OCI-LY7 (cell line): ENCODE results near the gene PDK2. TPM values are rescaled to one million over a fixed set of nuclear protein-coding genes. Genes with fewer than 3 reads are reported as not detected.

ENCODE experiments used
- BruUV-seq: library from RNA; stranded (reverse); fragments of 400-500 nt; replicated peaks from 2 replicates; lab custom pipeline; 2021; lab: Mats Ljungman, UMichigan
- CTCF ChIA-PET: fragments of 300-600 bp; sonication (Branson Sonifier 250); formaldehyde crosslinking; loops from one replicate; lab custom pipeline; 2022; ENCODE audit warnings: antibody characterized with exemption; ENCODE audit not compliant: unreplicated experiment; lab: Charles Lee
- POLR2A ChIA-PET: fragments of 300-600 bp; sonication (Branson Sonifier 250); formaldehyde crosslinking; loops from one replicate; lab custom pipeline; 2022; ENCODE audit warnings: antibody characterized with exemption; lab: Charles Lee
- DNase-seq: peaks from one replicate; pipeline ENCODE4 v3.0.0-alpha.2; 2015; ENCODE audit warnings: low spot score
- H2AFZ ChIP-seq: fragments of 200-600 bp; sonication (generic), shearing (Covaris generic); 2 replicates; pipeline ENCODE4 v1.6.1; 2014; ENCODE audit warnings: mild to moderate bottlenecking, antibody characterized with exemption, low read length, moderate library complexity
- H3K27ac ChIP-seq: fragments of 200-600 bp; sonication (generic); 2 replicates; pipeline ENCODE4 v1.5.1; 2014; ENCODE audit warnings: mixed run types, low read depth, mild to moderate bottlenecking, moderate library complexity, low read length, inconsistent platforms; ENCODE audit not compliant: poor library complexity, severe bottlenecking
- H3K36me3 ChIP-seq: fragments of 200-600 bp; sonication (generic); 2 replicates; pipeline ENCODE4 v1.6.1; 2014; ENCODE audit warnings: mild to moderate bottlenecking, antibody characterized with exemption, low read length, moderate library complexity, mixed read lengths; ENCODE audit not compliant: insufficient read depth
- H3K4me1 ChIP-seq: fragments of 200-600 bp; sonication (generic); 2 replicates; pipeline ENCODE4 v1.5.1; 2014; ENCODE audit warnings: mild to moderate bottlenecking, low read length; ENCODE audit not compliant: insufficient read depth, poor library complexity, severe bottlenecking
- H3K4me2 ChIP-seq: fragments of 200-600 bp; sonication (generic); 2 replicates; pipeline ENCODE4 v1.6.1; 2014; ENCODE audit warnings: mild to moderate bottlenecking, low read length
- H3K4me3 ChIP-seq: fragments of 200-600 bp; sonication (generic); 2 replicates; pipeline ENCODE4 v1.5.1; 2014; ENCODE audit warnings: mild to moderate bottlenecking, low read depth, low read length; ENCODE audit not compliant: poor library complexity, severe bottlenecking
- H3K79me2 ChIP-seq: fragments of 200-600 bp; sonication (generic); 2 replicates; pipeline ENCODE4 v1.6.1; 2016; ENCODE audit warnings: low read depth, mild to moderate bottlenecking, low read length, moderate library complexity, mixed read lengths; ENCODE audit not compliant: insufficient read depth
- H3K9me2 ChIP-seq: fragments of 200-600 bp; sonication (generic); 2 replicates; pipeline ENCODE4 v1.6.1; 2016; ENCODE audit warnings: mild to moderate bottlenecking, low read length, mixed read lengths; ENCODE audit not compliant: insufficient read depth
- H3K9me3 ChIP-seq: fragments of 200-600 bp; sonication (generic); 2 replicates; pipeline ENCODE4 v1.6.1; 2014; ENCODE audit warnings: mild to moderate bottlenecking, mixed run types, low read length, mixed read lengths
- H4K20me1 ChIP-seq: fragments of 200-600 bp; sonication (generic); 2 replicates; pipeline ENCODE4 v1.6.1; 2014; ENCODE audit warnings: mild to moderate bottlenecking, antibody characterized with exemption, low read length, moderate library complexity, mixed read lengths; ENCODE audit not compliant: insufficient read depth
- EZH2phosphoT487 ChIP-seq: fragments of 200-600 bp; sonication (generic); IDR thresholded peaks from 2 replicates; pipeline ENCODE4 v1.6.1; 2018; ENCODE audit warnings: low read depth, borderline replicate concordance, mild to moderate bottlenecking, mixed run types, antibody characterized with exemption, low read length, moderate library complexity, mixed read lengths
- intact Hi-C: fragments of 100-400 bp; cut with micrococcal nuclease; formaldehyde crosslinking; loops from one replicate; pipeline ENCODE4 v1.10.0; 2022; ENCODE audit not compliant: unreplicated experiment
- total RNA-seq, 2 experiments: library from RNA; depleted of rRNA in 1 of 2; stranded (reverse); fragments of >200 nt in 1 of 2; shearing (Covaris generic) in 1 of 2; gene quantifications; 2 replicates each; pipeline ENCODE4 v1.2.3, GENCODE V29; 2014 to 2022
- TF ChIP-seq, protein P1 (sequence below): fragments of 200-600 bp; sonication (generic); conservative IDR thresholded peaks from 2 replicates; pipeline ENCODE4 v1.5.1; 2014; ENCODE audit warnings: mild to moderate bottlenecking, antibody characterized with exemption, low read length, moderate library complexity, mixed read lengths

PDK2 gene
- total RNA-seq, 2 experiments from 2014 or later: 21.8 to 27.7 TPM

DNA sequence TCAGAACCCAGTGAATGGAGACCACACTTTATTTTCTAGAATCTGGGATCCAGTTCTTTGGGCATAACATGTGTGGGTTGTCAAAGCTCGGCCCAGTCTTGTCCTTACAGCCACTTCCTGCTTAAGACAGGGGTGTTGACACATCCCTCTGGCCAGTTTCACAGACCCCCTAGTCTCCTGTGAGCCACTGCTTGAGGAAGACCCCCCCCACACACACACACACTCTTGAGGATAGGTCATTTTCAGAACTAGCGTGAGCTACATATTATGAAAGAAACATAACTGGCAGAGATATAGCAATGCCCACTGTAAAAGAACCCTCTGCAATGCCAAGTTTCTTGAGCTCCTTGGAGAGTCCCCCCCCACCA, 3.2 kb upstream of the PDK2 start:
- H3K9me2 ChIP-seq: no peaks in the 10 kb centered on the region
- H3K4me3 ChIP-seq: no peak overlapping the region
- no peaks in the 10 kb centered on the region for H3K79me2 ChIP-seq
- TF ChIP-seq, protein P1, sequence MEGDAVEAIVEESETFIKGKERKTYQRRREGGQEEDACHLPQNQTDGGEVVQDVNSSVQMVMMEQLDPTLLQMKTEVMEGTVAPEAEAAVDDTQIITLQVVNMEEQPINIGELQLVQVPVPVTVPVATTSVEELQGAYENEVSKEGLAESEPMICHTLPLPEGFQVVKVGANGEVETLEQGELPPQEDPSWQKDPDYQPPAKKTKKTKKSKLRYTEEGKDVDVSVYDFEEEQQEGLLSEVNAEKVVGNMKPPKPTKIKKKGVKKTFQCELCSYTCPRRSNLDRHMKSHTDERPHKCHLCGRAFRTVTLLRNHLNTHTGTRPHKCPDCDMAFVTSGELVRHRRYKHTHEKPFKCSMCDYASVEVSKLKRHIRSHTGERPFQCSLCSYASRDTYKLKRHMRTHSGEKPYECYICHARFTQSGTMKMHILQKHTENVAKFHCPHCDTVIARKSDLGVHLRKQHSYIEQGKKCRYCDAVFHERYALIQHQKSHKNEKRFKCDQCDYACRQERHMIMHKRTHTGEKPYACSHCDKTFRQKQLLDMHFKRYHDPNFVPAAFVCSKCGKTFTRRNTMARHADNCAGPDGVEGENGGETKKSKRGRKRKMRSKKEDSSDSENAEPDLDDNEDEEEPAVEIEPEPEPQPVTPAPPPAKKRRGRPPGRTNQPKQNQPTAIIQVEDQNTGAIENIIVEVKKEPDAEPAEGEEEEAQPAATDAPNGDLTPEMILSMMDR: no peak
- CTCF ChIA-PET: interaction anchor here (0.6 kb wide), 1 partner anchor 17 kb away, joined by 11 read pairs; no protein-coding TSS in a partner anchor
- POLR2A ChIA-PET: interaction anchor here (0.6 to 1.4 kb wide), 2 partner anchors 52 to 77 kb away, joined by 3 to 4 read pairs; no protein-coding TSS in a partner anchor
- peaks cover 20% of the 10 kb centered on the region for H3K4me1 ChIP-seq
- H3K27ac ChIP-seq: no peak overlapping the region
- no peak for DNase-seq
- BruUV-seq: no TSS peak
- H2AFZ ChIP-seq: no peak overlapping the region
- no peaks in the 10 kb centered on the region for H4K20me1 ChIP-seq
- H3K36me3 ChIP-seq: peaks cover 8% of the 10 kb centered on the region; the same call in 1 of the 2 replicates
- H3K9me3 ChIP-seq: no peaks in the 10 kb centered on the region
- H3K4me2 ChIP-seq: no peak overlapping the region
- intact Hi-C loops: no loop called here

DNA sequence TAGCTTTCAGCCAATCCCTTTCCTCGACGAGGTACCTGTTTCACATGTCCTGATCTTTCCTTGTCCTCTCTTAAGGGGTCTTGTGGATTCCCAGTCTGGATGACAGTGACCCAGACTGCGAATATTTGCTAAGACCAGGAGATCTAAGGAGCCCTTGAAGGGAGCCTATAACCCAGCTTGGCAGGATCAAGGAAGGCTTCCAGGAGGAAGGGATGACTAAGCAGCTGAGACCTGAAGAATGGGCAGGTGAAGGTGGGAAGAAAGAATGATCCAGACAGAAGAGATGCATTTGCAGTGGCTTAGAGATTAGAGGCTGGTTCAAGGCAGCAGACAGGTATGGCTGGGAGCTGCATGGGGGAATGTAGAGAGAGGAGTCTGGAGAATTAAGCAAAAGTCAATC, 1.9 kb upstream of the PDK2 start:
- Histone ChIP-seq H3K9me3 (no peaks in the 10 kb centered on the region), H3K9me2 (no peaks in the 10 kb centered on the region), H3K4me3 (no peak overlapping the region), H3K4me2 (no peak overlapping the region), H3K79me2 (no peaks in the 10 kb centered on the region), H3K27ac (no peak overlapping the region), H4K20me1 (no peaks in the 10 kb centered on the region), H2AFZ (no peak overlapping the region), H3K4me1 (peaks cover 20% of the 10 kb centered on the region), H3K36me3 (peaks cover 8% of the 10 kb centered on the region; the same call in 1 of the 2 replicates)
- ChIA-PET CTCF (interaction anchor here (0.6 kb wide), 1 partner anchor 412 kb away, joined by 3 read pairs; no protein-coding TSS in a partner anchor), POLR2A (interaction anchor here (0.6 to 1.2 kb wide), 2 partner anchors 37 to 48 kb away, joined by 3 to 5 read pairs; partner anchors contain the start of gene ITGA3)
- BruUV-seq: no TSS peak
- TF ChIP-seq, protein P1: no peak
- TF ChIP-seq EZH2phosphoT487: no peak
- intact Hi-C loops: no loop called here
- DNase-seq: no peak

DNA sequence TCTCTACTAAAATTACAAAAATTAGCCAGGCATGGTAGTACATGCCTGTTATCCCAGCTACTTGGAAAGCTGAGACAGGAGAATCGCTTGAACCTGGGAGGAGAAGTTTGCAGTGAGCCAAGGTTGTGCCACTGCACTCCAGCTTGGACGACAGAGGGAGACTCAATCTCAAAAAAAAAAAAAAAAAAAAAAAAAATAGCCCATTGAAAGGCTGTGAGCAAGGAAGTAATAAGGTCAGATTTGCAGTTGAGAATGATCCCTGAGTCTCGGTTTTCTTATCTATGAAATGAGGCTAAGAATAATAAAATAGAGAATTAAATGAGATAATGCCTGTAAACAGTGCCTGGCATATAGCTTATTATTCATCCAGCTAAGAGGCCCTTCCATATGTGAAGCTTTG, 1.3 kb upstream of the PDK2 start:
- no peaks in the 10 kb centered on the region for H4K20me1 ChIP-seq
- intact Hi-C loops: loop anchor here (1.0 to 2.0 kb wide), 4 partner anchors 57 to 203 kb away; partner anchors contain the start of gene PPP1R9B
- no peaks in the 10 kb centered on the region for H3K9me3 ChIP-seq
- H3K4me3 ChIP-seq: peak overlapping the region; percentile 94
- H3K27ac ChIP-seq: no peak overlapping the region
- H3K9me2 ChIP-seq: no peaks in the 10 kb centered on the region
- CTCF ChIA-PET: interaction anchor here (0.6 to 1.8 kb wide), 8 partner anchors 16 to 709 kb away, joined by 3 to 8 read pairs (median 3); partner anchors contain the start of gene ITGA3
- TF ChIP-seq, protein P1: no peak
- no peak for TF ChIP-seq EZH2phosphoT487
- peaks cover 20% of the 10 kb centered on the region for H3K4me1 ChIP-seq
- no TSS peak for BruUV-seq
- peaks cover 8% of the 10 kb centered on the region; the same call in 1 of the 2 replicates for H3K36me3 ChIP-seq
- no peak for DNase-seq
- H3K79me2 ChIP-seq: no peaks in the 10 kb centered on the region
- peak overlapping the region; percentile 97 for H3K4me2 ChIP-seq
- peak overlapping the region; percentile 98 for H2AFZ ChIP-seq
- POLR2A ChIA-PET: interaction anchor here (0.6 to 1.4 kb wide), 6 partner anchors 38 to 249 kb away, joined by 3 to 5 read pairs (median 3); partner anchors contain the start of gene ITGA3
